ENCODE data around the gene DCXR.
A peak's percentile ranks its signal among the peaks of the same experiment; 100 is the strongest.
"Not testable (repeated sequence)": the region's sequence is repeated elsewhere in the genome, so short reads cannot be mapped to it uniquely, and the experiment has no call there.

The DCXR gene

GRCh38 chr17:82039695-82040299 lies 2.3 kb upstream of the DCXR start:
- DNase-seq (ENCODE audit: low spot score) (no peak), FAIRE-seq (no peak)

- not testable (repeated sequence) for FAIRE-seq; DNase-seq (ENCODE audit: low spot score)
Observed at GRCh38 chr17:82038796-82039409, 1.4 kb upstream of the DCXR start.

DNA sequence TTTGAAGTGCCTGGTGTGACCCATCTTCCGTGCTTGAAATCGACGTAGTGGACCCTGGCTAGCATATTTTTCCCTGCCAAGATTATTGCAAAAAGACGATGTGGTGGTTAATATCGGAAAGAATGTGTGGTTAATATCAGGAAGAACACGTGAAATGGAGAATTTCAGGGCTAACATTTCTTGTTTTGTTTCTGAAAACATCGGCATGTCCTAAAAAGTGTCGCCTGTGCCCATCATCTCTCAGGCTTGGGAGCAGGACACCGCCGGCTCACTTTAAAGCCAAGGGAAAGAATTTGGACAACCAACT lies 345 bp upstream of the DCXR start:
- DNase-seq (ENCODE audit: low spot score) (no peak), FAIRE-seq (no peak)

- no peak for DNase-seq (ENCODE audit: low spot score)
- no peak for FAIRE-seq
Observed at GRCh38 chr17:82036634-82037091, 834 bp downstream of the DCXR start.

DNA sequence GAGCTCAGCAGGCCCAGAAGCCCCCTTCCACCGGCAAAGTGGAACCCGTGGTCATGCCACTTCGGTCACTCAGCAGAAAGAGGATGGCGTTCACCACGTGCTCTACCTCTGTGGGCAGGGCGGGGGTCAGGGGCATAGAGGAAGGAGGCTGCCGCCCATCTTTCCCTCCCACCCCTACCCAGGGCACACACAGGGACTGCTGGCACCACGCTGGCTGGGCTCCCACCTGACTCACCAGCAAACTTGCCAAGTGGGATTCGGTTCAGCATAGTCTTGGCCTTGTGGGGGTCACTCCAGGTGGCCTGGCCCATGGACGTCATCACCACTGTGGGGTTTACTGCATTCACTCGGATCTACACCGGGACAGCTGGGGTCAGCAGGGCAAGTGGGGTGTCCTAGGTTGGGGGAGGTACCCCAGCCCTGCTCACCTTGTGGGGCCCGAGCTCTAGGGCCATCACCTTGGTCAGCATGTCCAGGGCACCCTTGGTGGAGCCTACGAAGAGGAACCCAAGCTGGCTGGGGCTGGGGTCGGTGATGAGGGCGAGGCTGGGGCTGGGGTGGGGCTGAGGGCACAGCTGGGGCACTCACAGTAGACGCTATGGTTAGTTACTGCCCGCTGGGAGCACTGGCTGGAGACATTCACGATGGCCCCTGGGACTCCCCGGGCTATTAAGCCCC lies 1.4 kb downstream of the DCXR start:
- peak; percentile 17 for FAIRE-seq

DNA sequence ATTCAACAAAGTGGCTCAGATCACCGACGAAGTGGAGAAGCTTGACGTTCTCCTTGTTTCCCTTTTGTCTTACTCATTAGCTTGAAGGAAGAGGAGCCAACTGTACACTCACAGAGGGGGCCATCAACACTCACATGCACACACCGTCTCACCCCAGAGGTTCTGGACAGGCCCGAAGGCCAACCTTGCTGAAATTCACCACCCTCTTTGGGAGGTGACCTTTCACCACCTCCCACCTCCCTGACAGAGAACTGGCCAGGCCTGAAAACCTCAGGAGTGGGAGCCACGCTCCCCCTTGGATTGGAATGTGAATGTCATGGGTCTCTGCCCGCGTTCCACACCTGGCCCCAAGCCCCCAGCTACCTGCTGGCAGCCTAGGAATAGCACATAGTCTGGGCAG lies 2.0 kb downstream of the DCXR start:
- FAIRE-seq (no peak), DNase-seq (ENCODE audit: low spot score) (no peak)

More for the DNA sequence above, 1.4 kb downstream of the DCXR start:
- DNase-seq (ENCODE audit: low spot score) = no peak

DNA sequence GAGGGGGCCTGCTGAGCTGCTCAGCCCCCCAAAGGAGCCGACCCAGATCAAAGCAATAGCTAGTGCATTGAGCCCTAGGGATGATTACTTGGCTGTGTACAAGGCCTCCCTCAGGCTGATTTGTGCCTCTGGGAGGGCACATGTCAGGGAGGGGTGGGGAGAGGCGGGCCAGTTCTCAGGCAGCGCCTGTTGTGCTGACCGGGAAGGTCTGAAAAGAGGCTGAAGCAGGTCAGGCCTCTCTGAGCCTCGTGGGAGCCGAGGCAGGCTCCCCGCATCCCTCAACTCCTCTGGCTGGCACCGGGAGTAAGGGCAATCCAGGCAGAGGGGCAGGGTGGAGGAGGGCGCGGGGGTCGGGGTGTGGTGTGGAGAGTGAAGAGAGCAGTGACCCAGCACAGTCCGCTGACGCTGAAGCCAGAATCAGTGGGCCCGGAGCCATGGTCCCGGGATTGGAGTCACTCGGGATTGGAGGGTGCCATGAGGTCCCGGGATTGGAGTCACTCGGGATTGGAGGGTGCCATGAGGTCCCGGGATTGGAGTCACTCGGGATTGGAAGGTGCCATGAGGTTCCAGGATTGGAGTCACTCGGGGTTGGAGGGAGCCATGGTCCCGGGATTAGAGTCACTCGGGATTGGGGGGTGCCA lies 3.0 kb downstream of the DCXR start:
- FAIRE-seq (no peak), DNase-seq (ENCODE audit: low spot score) (no peak)

GRCh38 chr17:82033359-82034085 lies 4.0 kb downstream of the DCXR start:
- no peak for FAIRE-seq
- DNase-seq (ENCODE audit: low spot score) = no peak

- DNase-seq (ENCODE audit: low spot score) (no peak), FAIRE-seq (no peak)
Observed at GRCh38 chr17:82031885-82032627, 5.4 kb downstream of the DCXR start.

DNA sequence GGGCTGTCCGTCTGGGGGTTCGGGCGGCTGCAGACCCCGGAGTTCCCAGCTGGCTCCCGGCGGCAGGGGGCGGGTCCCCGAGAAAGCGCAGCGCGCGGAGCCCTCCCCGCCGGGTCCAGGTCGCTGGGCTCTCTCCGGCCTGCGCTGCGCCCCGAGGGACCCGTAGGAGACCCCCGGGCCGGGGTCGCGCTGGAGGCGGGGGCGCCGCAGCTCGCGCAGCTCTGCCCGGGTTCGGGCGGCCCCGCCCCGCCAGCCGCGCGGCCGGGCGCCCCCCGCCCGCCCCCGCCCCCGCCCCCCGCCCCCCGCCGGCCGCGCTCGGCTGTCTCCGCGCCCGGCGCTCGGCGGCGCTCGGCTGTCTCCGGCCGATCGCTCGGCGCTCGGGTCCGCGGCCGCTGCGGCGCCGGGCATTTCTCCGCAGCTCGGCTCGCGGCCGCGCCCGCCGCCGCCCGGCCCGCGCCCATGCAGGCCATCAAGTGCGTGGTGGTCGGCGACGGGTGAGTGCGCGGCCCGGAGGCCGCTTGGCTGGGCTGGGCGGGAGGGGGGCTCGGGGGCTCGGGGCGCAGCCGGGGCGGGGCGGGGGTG lies 6.1 kb downstream of the DCXR start, which contains the start of gene RAC3:
Gene RAC3, plus strand, starts transcription at position 376 of the 582 bp plus-strand sequence. Its CDS starts 84 bp downstream, at position 460.
- no peak for FAIRE-seq
- no peak for DNase-seq (ENCODE audit: low spot score)

DNA sequence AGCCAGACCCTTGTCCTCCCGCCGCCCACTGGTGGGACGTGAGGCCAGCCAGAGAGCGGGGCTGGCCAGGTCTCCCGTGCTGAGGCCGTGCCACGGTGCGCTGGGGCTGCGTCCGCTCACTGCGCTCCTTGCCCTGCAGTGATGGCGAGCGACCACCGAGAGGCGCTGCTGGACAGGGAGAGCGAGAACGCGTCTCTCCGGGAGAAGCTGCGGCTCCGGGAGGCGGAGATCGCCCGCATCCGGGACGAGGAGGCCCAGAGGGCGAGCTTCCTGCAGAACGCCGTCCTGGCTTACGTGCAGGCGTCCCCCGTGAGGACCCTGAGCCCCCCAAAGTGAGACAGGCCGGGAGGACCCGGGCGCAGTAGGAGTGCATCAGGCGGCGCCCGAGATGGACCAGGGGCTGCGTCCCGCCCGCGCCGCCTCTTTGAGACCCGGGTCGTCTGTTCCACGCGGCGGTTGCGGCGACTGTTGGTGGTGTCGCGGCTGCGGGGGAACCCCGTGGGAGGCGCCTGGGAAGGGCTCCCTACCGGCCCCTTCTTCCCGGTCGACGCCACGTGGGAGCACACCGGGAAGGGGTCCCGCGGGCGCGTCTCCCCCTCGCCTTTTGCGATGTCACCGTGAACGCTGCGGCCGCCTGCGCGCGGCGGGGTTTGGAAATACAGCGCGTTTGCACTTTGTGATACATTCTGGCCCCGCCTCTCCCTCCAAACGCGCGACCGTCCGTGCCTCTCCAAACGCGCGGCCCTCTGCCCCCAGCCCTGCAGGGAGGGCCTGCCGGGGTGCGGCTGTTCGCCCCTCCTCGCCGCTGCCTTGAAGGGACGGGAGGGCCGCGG lies 6.8 kb downstream of the DCXR start:
- FAIRE-seq (no peak), DNase-seq (ENCODE audit: low spot score) (no peak)

GRCh38 chr17:82029990-82030469 lies 7.5 kb downstream of the DCXR start:
- FAIRE-seq (peak; percentile 58), DNase-seq (ENCODE audit: low spot score) (no peak)

DNA sequence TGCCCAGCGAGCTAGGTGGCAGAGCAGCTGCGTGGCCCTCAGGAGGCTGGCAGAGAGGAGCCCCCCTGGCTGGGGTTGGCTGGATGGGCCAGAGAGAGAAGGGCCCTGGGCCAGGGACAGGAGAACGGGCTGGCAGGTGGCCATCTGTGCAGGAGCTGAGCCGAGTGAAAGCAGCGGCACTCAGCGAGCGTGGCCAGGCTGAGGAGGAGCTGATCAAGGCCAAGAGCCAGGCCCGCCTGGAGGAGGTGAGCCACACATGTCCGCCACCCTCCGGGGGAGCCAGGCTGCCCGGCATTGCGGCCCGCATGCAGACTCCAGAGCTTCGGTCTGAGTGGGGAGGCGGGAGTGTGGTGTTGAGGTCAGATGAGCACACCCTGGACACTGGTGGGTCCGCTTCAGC lies 8.1 kb downstream of the DCXR start:
- DNase-seq (ENCODE audit: low spot score) = no peak
- FAIRE-seq = peak; percentile 59

GRCh38 chr17:82028966-82029365 lies 8.5 kb downstream of the DCXR start:
- FAIRE-seq = no peak

GRCh38 chr17:82028246-82028645 lies 9.3 kb downstream of the DCXR start:
- DNase-seq (ENCODE audit: low spot score) = no peak
- FAIRE-seq = peak; percentile 35

More at GRCh38 chr17:82028966-82029365, 8.5 kb downstream of the DCXR start:
- no peak for DNase-seq (ENCODE audit: low spot score)

GRCh38 chr17:82025401-82026107 lies 11.9 kb downstream of the DCXR start:
- DNase-seq (ENCODE audit: low spot score) (no peak), FAIRE-seq (no peak)

DNA sequence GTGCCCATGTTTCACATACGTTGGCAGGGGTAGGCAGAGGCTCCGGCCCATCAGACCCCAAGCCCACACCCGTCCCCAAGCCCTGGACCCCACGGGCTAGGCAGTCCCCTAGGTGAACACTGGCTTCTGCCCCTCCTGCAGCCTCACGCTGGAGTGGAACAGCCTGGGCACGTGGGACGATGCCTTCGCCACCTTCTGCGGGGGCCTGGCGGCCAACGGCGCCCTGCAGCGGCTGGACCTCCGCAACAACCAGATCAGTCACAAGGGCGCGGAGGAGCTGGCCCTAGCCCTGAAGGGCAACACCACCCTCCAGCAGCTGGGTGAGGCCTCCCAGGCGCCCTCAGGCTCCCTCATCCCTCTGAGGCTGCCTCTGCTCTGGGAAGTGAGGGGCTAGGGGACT lies 12.6 kb downstream of the DCXR start:
- DNase-seq (ENCODE audit: low spot score) (no peak), FAIRE-seq (no peak)

DNA sequence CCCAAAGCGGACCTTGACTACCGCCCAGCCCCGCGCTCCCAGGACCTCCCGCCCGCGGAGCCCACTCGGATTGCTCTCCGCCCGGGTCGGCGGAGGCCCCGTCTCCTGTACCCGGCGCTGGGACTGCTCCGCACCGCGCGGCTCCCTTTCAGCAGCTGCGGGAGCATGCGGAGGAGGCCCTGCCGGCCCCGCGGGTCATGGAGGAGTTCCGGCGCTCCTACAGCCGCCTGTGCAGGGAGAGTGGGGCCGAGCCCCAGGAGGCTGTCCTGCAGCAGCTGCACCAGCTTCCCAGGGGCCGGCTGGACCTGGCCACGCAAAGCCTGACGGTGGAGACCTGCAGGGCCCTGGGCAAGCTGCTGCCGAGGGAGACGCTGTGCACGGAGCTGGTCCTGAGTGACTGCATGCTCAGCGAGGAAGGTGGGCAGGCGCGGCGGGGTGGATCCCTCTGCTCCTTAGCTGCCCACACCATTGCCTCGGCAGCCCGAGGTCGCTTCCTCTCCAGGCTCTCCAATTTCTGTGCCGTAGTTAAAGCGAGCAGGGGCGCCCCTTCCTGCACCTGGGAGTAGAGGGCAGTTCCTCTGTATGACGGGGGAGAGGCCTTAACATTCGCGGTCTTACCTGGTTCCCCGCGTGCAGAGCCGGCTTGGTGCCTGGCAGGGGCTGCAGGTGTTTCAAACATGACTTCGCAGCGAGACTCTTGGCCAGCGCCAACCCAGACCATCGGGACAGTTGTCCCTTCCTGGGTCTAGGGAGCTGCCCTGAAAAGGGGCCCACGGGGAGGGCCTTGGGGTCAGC lies 13.9 kb downstream of the DCXR start:
- DNase-seq (ENCODE audit: low spot score) (peak; percentile 51), FAIRE-seq (no peak)
